H1 (cell line): ENCODE data around the gene SGMS2. TPM values are rescaled to one million over a fixed set of nuclear protein-coding genes. Genes with fewer than 3 reads are reported as not detected.

ENCODE experiments used
- CHD7 ChIP-seq: fragments of 300-600 bp; sonication (generic); IDR thresholded peaks from 2 replicates; pipeline ENCODE4 v1.7.1; 2012; ENCODE audit warnings: low read length, moderate library complexity, mild to moderate bottlenecking, inconsistent platforms; ENCODE audit not compliant: insufficient replicate concordance
- polyA plus RNA-seq, 7 experiments: library from polyadenylated mRNA; depleted of rRNA in 3 of 7; stranded (reverse) in 5 of 7; unstranded in 2 of 7; fragments of >200 nt in 5 of 7; fragments of 200-250 nt in 2 of 7; gene quantifications; 1 replicate in 5 of 7; 2 replicates in 1 of 7; 4 replicates in 1 of 7; pipeline versions ENCODE4 v1.2.1 to v1.2.3, GENCODE V29; 2011 to 2013; ENCODE audit warnings: missing spikeins in 2 of 7, mixed read lengths in 2 of 7
- total RNA-seq: library from RNA; stranded (reverse); fragmentation: NEBNext Ultra II Directional; extraction: Animal tissue kit (Norgen Biotek cat#: 25700); gene quantifications from 2 replicates; pipeline ENCODE4 v1.2.1, GENCODE V29; 2021

SGMS2 gene
- total and polyA plus RNA-seq, 2 of the 8 experiments (the other 6 are each of a cell fraction or from before 2014, with no cell fraction given), result 0.04 to 1.3 TPM

GRCh38 chr4:107917500-107917899, 92.8 kb downstream of the SGMS2 start (continued):
- TF ChIP-seq CHD7, result no peak
- TF ChIP-seq, all 59 proteins: peak for 0
